Neural crest cell (in vitro differentiated cells): ENCODE measurements around the gene NPHS1. TPM values are rescaled to one million over a fixed set of nuclear protein-coding genes. Genes with fewer than 3 reads are reported as not detected.

Source experiments
- DNase-seq: peaks from one replicate; pipeline ENCODE4 v3.0.0; 2021; ENCODE audit warnings: low read depth, mixed read lengths, low spot score
- H3K27ac Mint-ChIP-seq: one replicate; pipeline ENCODE4 v1.8.0; 2021; ENCODE audit warnings: mild to moderate bottlenecking, mixed read lengths; ENCODE audit not compliant: unreplicated experiment
- H3K27me3 Mint-ChIP-seq: 2 replicates; pipeline ENCODE4 v1.8.0; 2021; ENCODE audit warnings: low read depth, mild to moderate bottlenecking, mixed read lengths
- H3K36me3 Mint-ChIP-seq: 2 replicates; pipeline ENCODE4 v1.8.0; 2021; ENCODE audit warnings: low read depth, mild to moderate bottlenecking, mixed read lengths
- H3K4me1 Mint-ChIP-seq: 2 replicates; pipeline ENCODE4 v1.8.0; 2021; ENCODE audit warnings: mixed read lengths
- H3K4me3 Mint-ChIP-seq: one replicate; pipeline ENCODE4 v1.8.0; 2021; ENCODE audit warnings: mild to moderate bottlenecking, mixed read lengths
- H3K9me3 Mint-ChIP-seq: 2 replicates; pipeline ENCODE4 v1.8.0; 2021; ENCODE audit warnings: mixed read lengths
- total RNA-seq: library from RNA; stranded (reverse); gene quantifications from 2 replicates; pipeline ENCODE4 v1.2.1, GENCODE V29; 2021
- TF ChIP-seq, protein P1 (sequence below): fragments of 200-600 bp; sonication (generic); conservative IDR thresholded peaks from 2 replicates; pipeline ENCODE4 v1.5.0; 2021; ENCODE audit warnings: antibody characterized with exemption, mild to moderate bottlenecking

Gene NPHS1
- total RNA-seq, 1 donor from 2014 or later, result not detected

DNA sequence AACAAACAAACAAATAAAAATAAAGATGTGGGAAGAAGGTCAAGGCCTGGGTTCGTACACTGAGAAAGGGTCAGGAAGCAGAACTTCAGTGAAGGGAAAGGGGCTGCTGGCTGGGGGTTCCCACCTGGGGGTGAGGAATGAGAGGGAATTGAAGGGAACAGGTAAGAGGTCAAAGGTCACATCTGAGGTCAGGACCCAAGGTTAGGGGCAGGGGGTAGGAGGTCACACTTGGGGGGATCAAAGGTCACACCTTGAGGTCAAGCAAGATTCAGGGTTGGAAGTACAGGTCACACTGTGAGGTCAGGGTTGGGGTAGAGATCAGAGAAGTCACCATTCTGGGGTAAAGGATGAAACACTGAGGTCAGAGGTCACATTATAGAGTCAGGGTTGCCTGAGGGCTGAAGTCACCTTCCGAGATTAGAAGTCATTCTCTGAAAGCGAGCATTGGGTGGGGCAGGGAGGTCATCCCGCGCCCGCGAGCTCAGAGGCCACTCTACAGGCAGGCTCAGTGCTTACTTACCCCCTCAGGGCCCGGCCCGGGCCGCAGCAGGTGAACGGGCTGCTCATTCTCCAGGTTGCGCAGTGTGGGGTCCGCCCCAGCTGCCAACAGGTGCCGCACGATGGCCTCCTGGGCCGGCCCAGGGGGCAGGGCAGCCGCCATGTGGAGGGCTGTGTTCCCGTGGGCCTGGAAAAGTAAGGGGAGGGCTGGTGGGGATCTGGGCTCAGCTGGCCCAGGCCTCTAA lies 37.2 kb upstream of the NPHS1 start:
- H3K27ac Mint-ChIP-seq, result no peak overlapping the region
- peaks cover 6% of the 10 kb centered on the region for H3K36me3 Mint-ChIP-seq
- no peaks in the 10 kb centered on the region for H3K9me3 Mint-ChIP-seq
- no peaks in the 10 kb centered on the region for H3K4me1 Mint-ChIP-seq
- TF ChIP-seq, protein P1, sequence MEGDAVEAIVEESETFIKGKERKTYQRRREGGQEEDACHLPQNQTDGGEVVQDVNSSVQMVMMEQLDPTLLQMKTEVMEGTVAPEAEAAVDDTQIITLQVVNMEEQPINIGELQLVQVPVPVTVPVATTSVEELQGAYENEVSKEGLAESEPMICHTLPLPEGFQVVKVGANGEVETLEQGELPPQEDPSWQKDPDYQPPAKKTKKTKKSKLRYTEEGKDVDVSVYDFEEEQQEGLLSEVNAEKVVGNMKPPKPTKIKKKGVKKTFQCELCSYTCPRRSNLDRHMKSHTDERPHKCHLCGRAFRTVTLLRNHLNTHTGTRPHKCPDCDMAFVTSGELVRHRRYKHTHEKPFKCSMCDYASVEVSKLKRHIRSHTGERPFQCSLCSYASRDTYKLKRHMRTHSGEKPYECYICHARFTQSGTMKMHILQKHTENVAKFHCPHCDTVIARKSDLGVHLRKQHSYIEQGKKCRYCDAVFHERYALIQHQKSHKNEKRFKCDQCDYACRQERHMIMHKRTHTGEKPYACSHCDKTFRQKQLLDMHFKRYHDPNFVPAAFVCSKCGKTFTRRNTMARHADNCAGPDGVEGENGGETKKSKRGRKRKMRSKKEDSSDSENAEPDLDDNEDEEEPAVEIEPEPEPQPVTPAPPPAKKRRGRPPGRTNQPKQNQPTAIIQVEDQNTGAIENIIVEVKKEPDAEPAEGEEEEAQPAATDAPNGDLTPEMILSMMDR, result no peak
- no peak for DNase-seq
- H3K27me3 Mint-ChIP-seq, result peaks cover 2% of the 10 kb centered on the region
- no peak overlapping the region for H3K4me3 Mint-ChIP-seq

DNA sequence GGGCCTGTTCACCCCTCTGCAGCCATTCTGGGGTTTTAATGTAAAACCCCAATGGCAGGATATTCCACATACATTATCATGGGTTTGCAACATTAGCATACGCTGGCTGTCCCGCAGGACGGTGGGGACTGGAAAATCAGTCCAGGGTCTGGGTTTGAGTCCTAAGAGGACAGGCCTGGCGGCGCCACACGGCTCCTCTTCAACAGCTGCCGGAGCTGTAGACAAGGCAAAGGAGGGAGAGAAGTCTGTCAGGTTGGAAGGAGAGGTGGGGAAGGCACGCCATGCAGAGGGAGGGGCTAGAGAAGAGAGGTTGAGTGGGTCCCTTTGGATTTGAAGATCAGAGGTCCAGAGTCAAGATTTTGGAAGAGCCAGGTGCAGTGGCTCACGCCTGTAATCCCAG lies 36.1 kb upstream of the NPHS1 start:
- H3K4me3 Mint-ChIP-seq, result no peak overlapping the region

DNA sequence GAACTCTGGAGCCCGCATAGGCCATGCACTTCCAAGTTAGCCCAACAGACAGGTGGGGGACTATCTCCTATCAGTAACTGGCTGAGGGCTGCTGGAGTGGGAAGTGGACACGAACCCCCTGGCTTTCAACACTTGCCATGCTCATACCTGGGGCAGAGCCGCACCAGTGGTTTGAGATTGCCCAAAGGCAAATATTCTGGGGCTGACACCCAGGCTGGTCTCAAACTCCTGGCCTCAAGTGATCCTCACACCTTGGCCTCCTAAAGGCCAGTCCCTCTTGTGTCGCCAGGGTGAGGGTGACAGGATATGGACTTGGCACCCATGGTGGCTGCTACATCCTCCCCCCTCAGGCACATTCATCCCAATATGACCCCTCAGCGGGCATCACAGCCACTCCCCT lies 34.9 kb upstream of the NPHS1 start:
- Mint-ChIP-seq H3K36me3 (peaks cover 6% of the 10 kb centered on the region), H3K4me3 (no peak overlapping the region), H3K27me3 (peaks cover 8% of the 10 kb centered on the region), H3K9me3 (no peaks in the 10 kb centered on the region), H3K4me1 (no peaks in the 10 kb centered on the region), H3K27ac (no peak overlapping the region)
- TF ChIP-seq, protein P1, result no peak
- no peak for DNase-seq

More for the DNA sequence above, 36.1 kb upstream of the NPHS1 start:
- Mint-ChIP-seq H3K9me3 (no peaks in the 10 kb centered on the region), H3K27ac (no peak overlapping the region), H3K4me1 (no peaks in the 10 kb centered on the region), H3K27me3 (peaks cover 2% of the 10 kb centered on the region), H3K36me3 (peaks cover 6% of the 10 kb centered on the region)
- DNase-seq, result no peak
- TF ChIP-seq, protein P1, result no peak

DNA sequence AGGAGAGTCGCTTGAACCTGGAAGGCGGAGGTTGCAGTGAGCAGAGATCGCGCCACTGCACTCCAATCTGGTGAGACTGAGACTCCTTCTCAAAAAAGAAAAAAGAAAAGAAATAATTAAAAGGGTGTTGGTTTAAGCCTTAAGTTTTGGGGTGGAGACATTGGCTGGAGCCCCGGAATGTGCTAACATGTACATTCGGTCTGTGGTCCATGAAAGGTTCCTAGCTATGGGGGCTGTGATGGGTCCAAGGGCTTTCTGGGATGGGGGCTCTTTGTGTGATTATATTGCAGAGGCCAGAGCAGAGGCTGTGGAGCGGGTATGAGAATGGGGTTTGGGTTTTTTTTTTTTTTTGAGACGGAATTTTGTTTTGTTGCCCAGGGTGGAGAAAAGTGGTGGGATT lies 33.6 kb upstream of the NPHS1 start:
- DNase-seq, result no peak
- Mint-ChIP-seq H3K27me3 (peaks cover 9% of the 10 kb centered on the region), H3K4me3 (no peak overlapping the region), H3K4me1 (no peaks in the 10 kb centered on the region), H3K27ac (no peak overlapping the region), H3K36me3 (peaks cover 6% of the 10 kb centered on the region), H3K9me3 (no peaks in the 10 kb centered on the region)
- TF ChIP-seq, protein P1, result no peak

DNA sequence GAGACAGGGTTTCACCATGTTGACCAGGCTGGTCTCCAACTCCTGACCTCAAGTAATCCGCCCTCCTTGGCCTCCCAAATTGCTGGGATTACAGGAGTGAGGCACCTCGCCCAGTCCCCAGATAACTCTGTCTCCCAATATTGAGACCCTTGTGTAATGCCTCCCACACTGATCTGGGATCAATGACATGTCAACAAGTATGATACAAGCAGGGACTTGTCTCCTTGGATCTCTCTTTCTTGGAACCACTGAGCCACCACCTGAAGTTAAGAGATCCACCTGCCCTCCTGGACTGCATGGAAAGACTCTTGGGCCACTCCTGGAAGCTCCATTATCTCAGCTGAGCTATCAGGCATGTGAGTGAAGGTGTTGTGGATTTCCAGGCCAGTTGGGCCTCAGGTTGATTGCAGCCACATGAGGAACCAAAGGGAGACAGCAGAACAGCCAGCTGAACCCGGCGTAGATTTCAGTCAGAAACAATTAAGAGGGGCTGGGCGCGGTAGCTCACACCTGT lies 33.0 kb upstream of the NPHS1 start:
- H3K27me3 Mint-ChIP-seq, result peaks cover 9% of the 10 kb centered on the region
- H3K36me3 Mint-ChIP-seq, result peaks cover 6% of the 10 kb centered on the region
- TF ChIP-seq, protein P1, result no peak
- H3K4me1 Mint-ChIP-seq, result no peaks in the 10 kb centered on the region
- H3K9me3 Mint-ChIP-seq, result no peaks in the 10 kb centered on the region
- DNase-seq, result no peak
- no peak overlapping the region for H3K4me3 Mint-ChIP-seq
- H3K27ac Mint-ChIP-seq, result no peak overlapping the region
